ENCODE data around the gene GLT1D1.

DNA sequence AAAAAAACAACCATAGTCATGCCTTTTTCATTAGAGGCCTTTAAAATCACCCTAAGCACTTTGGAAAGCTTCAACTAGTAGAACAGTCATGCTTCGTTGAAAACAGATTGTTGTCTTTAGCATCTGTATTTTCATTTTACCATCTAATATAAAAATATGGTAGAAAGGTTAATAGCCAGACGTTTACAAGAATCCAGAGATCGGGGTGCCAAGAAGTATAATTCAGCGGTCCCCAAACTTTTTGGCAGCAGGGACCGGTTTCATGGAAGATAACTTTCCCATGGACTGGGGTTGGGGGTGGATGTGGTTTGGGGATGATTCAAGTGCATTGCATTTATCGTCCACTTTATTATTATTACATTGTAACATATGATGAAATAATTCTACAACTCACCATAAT, 138.4 kb downstream of the GLT1D1 start:
- TF ChIP-seq GATA2 (IDR thresholded peaks at IDR 0.05; ENCODE audit: low read depth, low read length): no peak
- TF ChIP-seq GATA3 (IDR thresholded peaks at IDR 0.05; ENCODE audit: low read depth, low read length): no peak
